Muscle layer of duodenum (tissue), 2 donors: Measurements from ENCODE around the gene LRP6.
"Not testable (repeated sequence)": the region's sequence is repeated elsewhere in the genome, so short reads cannot be mapped to it uniquely, and the experiment has no call there.

Experiments used
- H3K27ac ChIP-seq: one replicate; pipeline ENCODE4 v1.7.0; 2013; ENCODE audit warnings: mild to moderate bottlenecking, low read length
- H3K27me3 ChIP-seq: one replicate; pipeline ENCODE4 v1.7.0; 2013; ENCODE audit warnings: low read depth, mild to moderate bottlenecking, control low read depth, low read length
- H3K36me3 ChIP-seq, 2 donors: one replicate each; pipeline ENCODE4 v1.7.0; 2013; ENCODE audit warnings: low read length in 2 of 2, control low read depth in 1 of 2, mild to moderate bottlenecking in 1 of 2; ENCODE audit not compliant: insufficient read depth in 2 of 2, control insufficient read depth in 1 of 2
- H3K4me1 ChIP-seq, 2 donors: one replicate each; pipeline ENCODE4 v1.7.0; 2013; ENCODE audit warnings: low read length in 2 of 2, mild to moderate bottlenecking in 2 of 2, control low read depth in 1 of 2, moderate library complexity in 1 of 2; ENCODE audit not compliant: insufficient read depth in 2 of 2, control insufficient read depth in 1 of 2
- H3K4me3 ChIP-seq, 2 donors: one replicate each; pipeline ENCODE4 v1.7.0; 2013; ENCODE audit warnings: low read length in 2 of 2, low read depth in 1 of 2, mild to moderate bottlenecking in 1 of 2
- H3K9me3 ChIP-seq, 2 donors: one replicate each; pipeline ENCODE4 v1.7.0; 2013; ENCODE audit warnings: low read length in 2 of 2, control low read depth in 1 of 2, mild to moderate bottlenecking in 1 of 2; ENCODE audit not compliant: control insufficient read depth in 1 of 2
- donor health status: healthy.

Gene LRP6

DNA sequence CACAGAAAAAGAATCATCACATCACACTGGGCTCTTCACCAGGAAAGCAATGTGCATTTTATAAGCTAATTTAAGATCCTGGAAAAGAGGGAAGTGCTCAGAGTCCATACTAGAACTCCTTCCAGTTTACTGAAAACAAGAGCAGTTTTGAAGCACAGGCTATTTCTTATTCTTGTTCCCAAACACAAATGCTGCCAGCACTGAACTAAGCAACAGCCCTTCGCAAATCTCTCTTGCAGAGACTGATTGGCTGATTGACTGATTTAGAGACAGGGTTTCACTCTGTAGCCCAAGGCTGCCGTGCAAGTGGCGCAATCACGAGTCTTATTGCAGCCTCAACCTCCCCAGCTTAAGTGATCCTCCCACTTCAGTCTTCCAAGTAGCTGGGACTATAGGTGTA lies 151.3 kb downstream of the LRP6 start:
- no peaks in the 10 kb centered on the region for H3K9me3 ChIP-seq
- H3K27ac ChIP-seq: no peak overlapping the region
- no peak overlapping the region for H3K4me3 ChIP-seq
- H3K4me1 ChIP-seq: peaks cover 0 to 8% of the 10 kb centered on the region in 2 donors
- H3K27me3 ChIP-seq: no peaks in the 10 kb centered on the region
- H3K36me3 ChIP-seq: peaks cover 4 to 5% of the 10 kb centered on the region in 2 donors

GRCh38 chr12:12110923-12111555 lies 155.8 kb downstream of the LRP6 start:
- peaks cover 0 to 17% of the 10 kb centered on the region in 2 donors for H3K9me3 ChIP-seq
- not testable (repeated sequence) for H3K4me3 ChIP-seq, H3K36me3 ChIP-seq, H3K4me1 ChIP-seq, H3K27ac ChIP-seq, H3K27me3 ChIP-seq

GRCh38 chr12:12108441-12109058 lies 158.3 kb downstream of the LRP6 start:
- no peak overlapping the region for H3K27ac ChIP-seq
- peaks cover 0 to 17% of the 10 kb centered on the region in 2 donors for H3K9me3 ChIP-seq
- no peaks in the 10 kb centered on the region for H3K27me3 ChIP-seq
- H3K4me1 ChIP-seq: no peaks in the 10 kb centered on the region
- H3K36me3 ChIP-seq: peaks cover 3 to 4% of the 10 kb centered on the region in 2 donors
- no peak overlapping the region for H3K4me3 ChIP-seq

DNA sequence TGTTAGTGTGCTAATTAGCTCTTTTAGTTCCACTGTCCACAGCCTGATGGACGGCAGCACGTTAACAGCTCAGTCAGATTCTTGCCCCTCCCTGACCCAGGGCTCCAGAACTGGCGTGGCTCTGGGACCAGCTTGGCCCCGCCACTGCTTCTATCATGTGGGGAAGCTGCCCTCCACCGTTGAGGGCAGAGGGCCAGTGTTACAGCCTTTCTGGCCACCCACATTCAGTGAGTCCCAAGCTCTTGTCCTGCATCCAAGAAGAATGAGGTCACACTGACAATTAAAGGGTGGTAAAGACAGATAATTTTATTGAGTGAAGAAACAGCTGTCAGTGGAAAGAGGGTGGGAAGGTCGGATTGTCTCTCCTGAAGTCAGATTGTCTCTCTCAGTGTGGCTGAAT lies 159.2 kb downstream of the LRP6 start:
- H3K9me3 ChIP-seq: peaks cover 0 to 17% of the 10 kb centered on the region in 2 donors
- H3K36me3 ChIP-seq: peaks cover 4 to 5% of the 10 kb centered on the region in 2 donors
- H3K4me3 ChIP-seq: no peak overlapping the region
- H3K27me3 ChIP-seq: no peaks in the 10 kb centered on the region
- no peaks in the 10 kb centered on the region for H3K4me1 ChIP-seq
- H3K27ac ChIP-seq: no peak overlapping the region

DNA sequence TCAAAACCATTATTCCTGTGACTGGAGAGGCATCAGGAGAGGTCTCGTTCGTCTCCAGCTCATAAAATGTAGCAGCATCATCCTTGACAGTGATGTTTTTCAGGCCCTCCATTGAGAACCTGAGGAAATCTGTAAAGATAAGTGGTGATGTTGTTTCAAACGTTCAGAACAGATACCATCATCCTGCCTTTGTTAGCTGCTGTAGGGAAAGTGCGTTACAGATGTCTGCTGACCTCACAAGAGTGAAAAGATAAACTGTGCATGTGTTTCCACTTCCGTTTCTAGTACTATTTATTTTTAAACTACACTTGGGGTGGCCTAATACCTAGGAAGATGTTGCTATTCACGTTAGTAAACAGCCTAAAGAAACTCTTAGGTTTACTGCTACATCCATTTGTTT lies 167.7 kb downstream of the LRP6 start:
- no peak overlapping the region for H3K4me3 ChIP-seq
- no peaks in the 10 kb centered on the region for H3K9me3 ChIP-seq
- no peak overlapping the region for H3K27ac ChIP-seq
- no peaks in the 10 kb centered on the region for H3K4me1 ChIP-seq
- H3K27me3 ChIP-seq: no peaks in the 10 kb centered on the region
- peaks cover 1 to 5% of the 10 kb centered on the region in 2 donors for H3K36me3 ChIP-seq

DNA sequence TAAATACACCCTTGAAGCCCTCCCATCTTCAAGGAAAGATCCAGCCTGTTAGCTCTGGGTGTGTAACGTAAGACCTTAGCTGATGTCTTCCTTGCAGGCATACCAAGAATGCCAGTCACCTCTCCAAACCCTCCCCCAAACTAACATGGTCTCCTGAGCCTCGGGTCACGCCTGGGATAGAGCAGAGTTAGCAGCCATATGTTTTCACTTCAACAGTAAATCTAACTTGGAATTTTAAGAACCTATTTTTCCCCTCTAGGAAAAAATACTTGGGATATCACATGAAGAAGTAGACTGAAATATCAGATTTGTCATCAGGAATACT lies 168.2 kb downstream of the LRP6 start:
- Histone ChIP-seq H3K36me3 (peaks cover 0 to 3% of the 10 kb centered on the region in 2 donors), H3K9me3 (no peaks in the 10 kb centered on the region), H3K4me3 (no peak overlapping the region), H3K4me1 (no peaks in the 10 kb centered on the region), H3K27me3 (no peaks in the 10 kb centered on the region), H3K27ac (no peak overlapping the region)

GRCh38 chr12:12097891-12098690 lies 168.8 kb downstream of the LRP6 start:
- Histone ChIP-seq H3K4me1 (no peaks in the 10 kb centered on the region), H3K4me3 (no peak overlapping the region), H3K27me3 (no peaks in the 10 kb centered on the region), H3K36me3 (no peaks in the 10 kb centered on the region), H3K9me3 (no peaks in the 10 kb centered on the region), H3K27ac (no peak overlapping the region)

DNA sequence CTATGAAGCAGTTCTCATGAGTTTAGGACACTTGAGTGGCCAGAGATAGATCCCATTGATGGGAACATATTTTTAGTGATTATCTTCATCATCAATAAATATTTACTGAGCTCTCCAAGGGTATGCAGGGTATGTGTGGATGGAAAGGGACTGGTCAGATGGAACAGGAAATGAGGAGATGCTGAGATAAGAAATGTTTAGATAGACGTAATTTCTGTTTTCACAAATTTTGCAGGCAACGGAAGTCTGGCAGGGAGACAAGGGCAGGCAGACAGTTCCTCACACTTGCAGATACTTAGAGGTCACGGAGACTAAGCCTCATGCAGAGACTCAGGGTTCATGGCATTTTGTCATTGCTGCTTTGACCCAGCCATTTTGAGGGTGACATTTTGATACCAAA lies 171.8 kb downstream of the LRP6 start:
- no peaks in the 10 kb centered on the region for H3K36me3 ChIP-seq
- no peak overlapping the region for H3K4me3 ChIP-seq
- no peaks in the 10 kb centered on the region for H3K27me3 ChIP-seq
- no peaks in the 10 kb centered on the region for H3K4me1 ChIP-seq
- H3K27ac ChIP-seq: no peak overlapping the region
- no peaks in the 10 kb centered on the region for H3K9me3 ChIP-seq

DNA sequence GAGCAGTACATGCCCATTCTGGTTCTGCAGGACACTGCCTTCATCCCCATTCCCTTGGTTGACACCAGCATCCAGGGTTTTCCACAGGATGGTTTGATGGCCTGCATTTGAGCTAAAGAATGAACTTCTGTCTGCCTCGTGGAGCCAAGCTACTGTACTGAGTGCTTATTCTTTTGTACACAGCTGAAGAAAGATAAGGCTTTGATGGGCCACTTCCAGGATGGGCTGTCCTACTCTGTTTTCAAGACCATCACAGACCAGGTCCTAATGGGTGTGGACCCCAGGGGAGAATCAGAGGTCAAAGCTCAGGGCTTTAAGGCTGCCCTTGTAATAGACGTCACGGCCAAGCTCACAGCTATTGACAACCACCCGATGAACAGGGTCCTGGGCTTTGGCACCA lies 172.4 kb downstream of the LRP6 start:
- H3K27me3 ChIP-seq: no peaks in the 10 kb centered on the region
- no peaks in the 10 kb centered on the region for H3K36me3 ChIP-seq
- no peaks in the 10 kb centered on the region for H3K4me1 ChIP-seq
- no peak overlapping the region for H3K27ac ChIP-seq
- no peaks in the 10 kb centered on the region for H3K9me3 ChIP-seq
- H3K4me3 ChIP-seq: no peak overlapping the region

DNA sequence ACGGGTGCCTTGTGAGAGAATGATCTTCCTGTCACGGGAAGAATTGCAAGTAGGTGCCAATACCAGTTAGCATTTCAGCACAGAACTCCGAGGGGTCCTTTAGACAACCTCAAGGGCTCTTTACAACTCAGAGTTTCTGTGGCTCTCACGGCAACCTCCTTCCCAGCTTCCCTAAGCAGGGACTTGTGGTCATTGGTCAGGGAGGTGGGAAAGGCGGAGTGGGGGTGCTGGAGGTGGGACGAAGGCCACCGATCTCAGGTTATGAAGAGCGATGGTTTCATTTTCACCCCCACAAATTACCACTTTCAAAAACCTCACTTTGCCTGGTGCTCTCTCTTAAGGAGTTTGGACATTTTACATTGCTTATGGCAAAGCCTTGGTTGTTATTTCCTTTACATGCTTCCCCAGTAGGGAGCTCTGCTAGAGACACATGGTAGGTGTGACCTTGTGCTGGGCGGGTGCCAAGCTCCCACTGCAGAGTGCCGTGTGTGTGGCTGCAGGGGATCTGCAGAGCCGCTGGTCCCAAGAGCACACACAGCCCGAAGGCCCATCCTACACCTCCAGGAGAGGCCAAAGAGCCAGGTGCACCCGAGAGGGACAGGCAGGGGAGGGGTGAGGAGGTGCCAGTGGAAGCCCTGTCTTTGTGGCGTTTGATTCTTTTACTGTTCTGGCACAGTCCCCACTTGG lies 174.7 kb downstream of the LRP6 start:
- H3K4me1 ChIP-seq: no peaks in the 10 kb centered on the region
- H3K36me3 ChIP-seq: no peaks in the 10 kb centered on the region
- no peaks in the 10 kb centered on the region for H3K9me3 ChIP-seq
- no peak overlapping the region for H3K27ac ChIP-seq
- H3K4me3 ChIP-seq: no peak overlapping the region
- no peaks in the 10 kb centered on the region for H3K27me3 ChIP-seq

- H3K4me1 ChIP-seq: no peaks in the 10 kb centered on the region
- no peaks in the 10 kb centered on the region for H3K9me3 ChIP-seq
Measured at GRCh38 chr12:12091071-12091470, 175.8 kb downstream of the LRP6 start.

More at GRCh38 chr12:12091071-12091470, 175.8 kb downstream of the LRP6 start:
- Histone ChIP-seq H3K27ac (no peak overlapping the region), H3K36me3 (no peaks in the 10 kb centered on the region), H3K4me3 (no peak overlapping the region), H3K27me3 (no peaks in the 10 kb centered on the region)
